Endothelial cell of umbilical vein (primary cell): ENCODE measurements around the gene BAZ1A. TPM values are rescaled to one million over a fixed set of nuclear protein-coding genes. Genes with fewer than 3 reads are reported as not detected.

Experiments
- BruUV-seq: library from RNA; stranded (reverse); fragments of 400-500 nt; replicated peaks from 2 replicates; lab custom pipeline; 2021; lab: Mats Ljungman, UMichigan
- CTCF ChIA-PET: fragments of 300-600, 350-600 bp; sonication (Branson Sonifier 250); formaldehyde crosslinking; loops from one replicate; lab custom pipeline; 2021; ENCODE audit warnings: antibody characterized with exemption, inconsistent platforms; lab: Charles Lee
- POLR2A ChIA-PET: fragments of 300-600, 350-600 bp; sonication (Branson Sonifier 250); formaldehyde crosslinking; loops from one replicate; lab custom pipeline; 2021; ENCODE audit warnings: antibody characterized with exemption, inconsistent platforms; lab: Charles Lee
- DNase-seq: peaks from one replicate; pipeline ENCODE4 v3.0.0-alpha.2; 2011; ENCODE audit warnings: low read depth, low spot score
- FAIRE-seq: peaks from 2 replicates; lab custom pipeline; 2011; peaks lifted over from hg19 to GRCh38; lab: Jason Lieb, UNC
- H2AFZ ChIP-seq: 2 replicates; pipeline ENCODE4 v1.6.0; 2012; ENCODE audit warnings: low read depth, low read length, control low read depth, inconsistent platforms
- H3K27ac ChIP-seq: 2 replicates; pipeline ENCODE4 v1.5.1; 2011; ENCODE audit warnings: low read depth, mild to moderate bottlenecking, control low read depth, low read length, moderate library complexity; ENCODE audit not compliant: insufficient read depth
- H3K27me3 ChIP-seq, 2 experiments: 2 replicates each; pipeline versions ENCODE4 v1.6.0 to v1.6.1; 2011; ENCODE audit warnings: low read length in 2 of 2, mixed read lengths in 1 of 2; ENCODE audit not compliant: control insufficient read depth in 2 of 2, insufficient read depth in 2 of 2
- H3K36me3 ChIP-seq, 2 experiments: 2 replicates in 1 of 2; 3 replicates in 1 of 2; pipeline ENCODE4 v1.5.1; 2011; ENCODE audit warnings: low read length in 2 of 2, mild to moderate bottlenecking in 1 of 2, moderate library complexity in 1 of 2; ENCODE audit not compliant: control insufficient read depth in 2 of 2, insufficient read depth in 2 of 2; ENCODE audit errors: extremely low read depth in 1 of 2
- H3K4me1 ChIP-seq: 3 replicates; pipeline ENCODE4 v1.5.1; 2011; ENCODE audit warnings: mild to moderate bottlenecking, low read length; ENCODE audit not compliant: control insufficient read depth, insufficient read depth; ENCODE audit errors: extremely low read depth
- H3K4me2 ChIP-seq: 2 replicates; pipeline ENCODE4 v1.6.1; 2011; ENCODE audit warnings: low read length, control low read depth, mixed read lengths; ENCODE audit not compliant: insufficient read depth
- H3K4me3 ChIP-seq, 3 experiments: fragments of 200-600 bp in 1 of 3; sonication (generic), shearing (Covaris generic) in 1 of 3; replicated peaks in 1 of 3; 2 replicates each; pipeline ENCODE4 v1.5.1; 2011 to 2016; ENCODE audit warnings: control low read depth in 3 of 3, low read length in 3 of 3, mild to moderate bottlenecking in 2 of 3, inconsistent platforms in 1 of 3, low read depth in 1 of 3, moderate library complexity in 1 of 3; ENCODE audit not compliant: insufficient read depth in 1 of 3
- H3K79me2 ChIP-seq: 2 replicates; pipeline ENCODE4 v1.6.0; 2012; ENCODE audit warnings: low read length, inconsistent platforms; ENCODE audit not compliant: control insufficient read depth, insufficient read depth
- H3K9ac ChIP-seq: replicated peaks from 2 replicates; pipeline ENCODE3; 2011; ENCODE audit warnings: low read length, control low read depth; ENCODE audit not compliant: insufficient read depth; ENCODE audit errors: extremely low read depth
- H3K9me1 ChIP-seq: replicated peaks from 3 replicates; pipeline ENCODE4 v1.6.0; 2011; ENCODE audit warnings: mild to moderate bottlenecking, low read length; ENCODE audit not compliant: control insufficient read depth, insufficient read depth; ENCODE audit errors: extremely low read depth
- H3K9me3 ChIP-seq: replicated peaks from 2 replicates; pipeline ENCODE4 v1.5.1; 2012; ENCODE audit warnings: low read length, inconsistent platforms; ENCODE audit not compliant: control insufficient read depth, insufficient read depth
- H4K20me1 ChIP-seq: replicated peaks from 2 replicates; pipeline ENCODE3; 2011; ENCODE audit warnings: mild to moderate bottlenecking, low read length; ENCODE audit not compliant: control insufficient read depth, insufficient read depth; ENCODE audit errors: extremely low read depth
- CTCF ChIP-seq, 2 donors: IDR thresholded peaks; 1 replicate in 1 of 2; 2 replicates in 1 of 2; pipeline ENCODE4 v1.5.1; 2011; ENCODE audit warnings: low read length in 2 of 2, mild to moderate bottlenecking in 2 of 2, moderate library complexity in 2 of 2, control low read depth in 1 of 2, inconsistent platforms in 1 of 2, low read depth in 1 of 2; ENCODE audit not compliant: insufficient read depth in 1 of 2; ENCODE audit errors: extremely low read depth in 1 of 2
- EZH2 ChIP-seq: IDR thresholded peaks from 2 replicates; pipeline ENCODE4 v1.6.1; 2012; ENCODE audit warnings: borderline replicate concordance, low read depth, mild to moderate bottlenecking, moderate library complexity, low read length, inconsistent platforms; ENCODE audit not compliant: severe bottlenecking
- FOS ChIP-seq: IDR thresholded peaks from 2 replicates; pipeline ENCODE4 v1.6.1; 2011; ENCODE audit warnings: mild to moderate bottlenecking, low read length, moderate library complexity, borderline replicate concordance; ENCODE audit not compliant: insufficient read depth
- GATA2 ChIP-seq: IDR thresholded peaks from 2 replicates; pipeline ENCODE4 v1.7.0; 2011; ENCODE audit warnings: low read depth, mild to moderate bottlenecking, moderate library complexity, mixed read lengths, low read length; ENCODE audit not compliant: insufficient read length, insufficient read depth
- JUN ChIP-seq: IDR thresholded peaks from 2 replicates; pipeline ENCODE4 v1.6.1; 2011; ENCODE audit warnings: borderline replicate concordance, low read depth; ENCODE audit not compliant: insufficient read length, insufficient read depth
- MAX ChIP-seq: IDR thresholded peaks from 2 replicates; pipeline ENCODE4 v1.6.1; 2011; ENCODE audit not compliant: insufficient read depth, insufficient read length
- MYC ChIP-seq: IDR thresholded peaks from one replicate; pipeline ENCODE4 v1.6.1; 2011; ENCODE audit warnings: mild to moderate bottlenecking, low read depth, low read length
- POLR2A ChIP-seq: IDR thresholded peaks from 2 replicates; pipeline ENCODE4 v1.6.1; 2012; ENCODE audit warnings: low read depth, mild to moderate bottlenecking, control low read depth, low read length
- POLR2AphosphoS5 ChIP-seq: IDR thresholded peaks from 2 replicates; pipeline ENCODE4 v1.6.1; 2012; ENCODE audit warnings: low read depth, mild to moderate bottlenecking, control low read depth, low read length, moderate library complexity; ENCODE audit not compliant: insufficient read depth
- dilution Hi-C: fragments of 300-500 bp; cut with MboI; formaldehyde crosslinking; loops from one replicate; pipeline ENCODE4 v1.15.0; 2019; ENCODE audit warnings: low sequenced_read_pairs; ENCODE audit not compliant: extremely low pct_ligation_motif_present
- intact Hi-C: fragments of 100-400 bp; cut with micrococcal nuclease; formaldehyde crosslinking; loops from one replicate; pipeline ENCODE4 v1.10.0; 2022
- polyA plus RNA-seq, 4 experiments: library from polyadenylated mRNA; depleted of rRNA in 3 of 4; stranded (reverse) in 3 of 4; unstranded in 1 of 4; fragments of >200 nt; gene quantifications; 2 replicates each; pipeline versions ENCODE4 v1.2.1 to v1.2.3, GENCODE V29; 2011 to 2012; ENCODE audit warnings: missing spikeins in 1 of 4
- total RNA-seq: library from RNA; stranded (reverse); gene quantifications from 2 replicates; pipeline ENCODE4 v1.2.3, GENCODE V29; 2021

Gene BAZ1A
- total and polyA plus RNA-seq, 2 donors (not counting 3 experiments of a cell fraction or from before 2014, with no cell fraction given): 15.2 to 52.1 TPM

GRCh38 chr14:34806257-34806656, 68.9 kb downstream of the BAZ1A start:
- H3K79me2 ChIP-seq: peaks cover 9% of the 10 kb centered on the region
- H3K36me3 ChIP-seq: peaks cover 4 to 14% of the 10 kb centered on the region in 2 experiments
- no peak for FAIRE-seq
- H4K20me1 ChIP-seq: no peaks in the 10 kb centered on the region
- DNase-seq: no peak
- H3K4me3 ChIP-seq: no peak overlapping the region
- no peak overlapping the region for H3K4me2 ChIP-seq
- H2AFZ ChIP-seq: no peak overlapping the region
- H3K9me1 ChIP-seq: no peaks in the 10 kb centered on the region
- H3K9ac ChIP-seq: no peak overlapping the region
- no TSS peak for BruUV-seq
- ChIA-PET CTCF (interaction anchor here (1.4 kb wide), 1 partner anchor 20 kb away, joined by 3 read pairs; no protein-coding TSS in a partner anchor), POLR2A (interaction anchor here (1.2 kb wide), 1 partner anchor 25 kb away, joined by 4 read pairs; no protein-coding TSS in a partner anchor)
- dilution Hi-C loops: no loop called here
- no peaks in the 10 kb centered on the region for H3K4me1 ChIP-seq
- TF ChIP-seq POLR2A (no peak), EZH2 (no peak), GATA2 (no peak), MYC (no peak), CTCF (IDR thresholded peaks at IDR 0.05; ENCODE audit: extremely low read depth in 1 of 2, insufficient read depth in 1 of 2, low read depth in 1 of 2, low read length in 2 of 2) (no peak), POLR2AphosphoS5 (no peak), FOS (no peak), JUN (no peak), MAX (no peak)
- H3K27me3 ChIP-seq: no peaks in the 10 kb centered on the region
- H3K27ac ChIP-seq: no peak overlapping the region
- intact Hi-C loops: no loop called here
- H3K9me3 ChIP-seq: no peaks in the 10 kb centered on the region
